D721Med (cell line): ENCODE measurements around the gene SLC7A14.

ENCODE experiments used
- DNase-seq: peaks from one replicate; pipeline ENCODE4 v3.0.0; 2011; ENCODE audit warnings: low spot score; ENCODE audit not compliant: insufficient read length
- FAIRE-seq: peaks from 2 replicates; lab custom pipeline; 2011; peaks lifted over from hg19 to GRCh38; lab: Jason Lieb, UNC
- TF ChIP-seq, protein P1 (sequence below): IDR thresholded peaks from 2 replicates; pipeline ENCODE4 v1.5.1; 2012; ENCODE audit warnings: mild to moderate bottlenecking, control low read depth; ENCODE audit not compliant: insufficient read depth; ENCODE audit errors: missing control alignments

SLC7A14 gene

DNA sequence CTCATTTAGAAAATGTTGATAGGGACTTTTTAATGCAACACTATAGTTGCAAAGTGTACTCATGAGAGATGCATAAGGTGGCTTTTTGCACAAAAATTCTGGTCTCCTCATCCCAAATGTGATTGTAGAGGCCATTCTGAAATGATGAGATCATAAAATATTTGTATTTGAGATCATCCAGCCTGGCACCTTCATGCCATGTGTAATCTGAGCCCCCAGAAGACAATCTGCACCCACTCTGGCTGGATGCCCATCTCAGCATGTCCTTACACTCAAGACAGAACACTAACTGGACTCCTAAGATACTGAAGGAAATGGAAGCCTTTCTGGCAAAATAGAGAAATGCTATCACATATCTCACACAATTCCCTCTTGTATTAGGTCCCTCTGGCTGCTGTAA, 49.2 kb downstream of the SLC7A14 start:
- FAIRE-seq (no peak), DNase-seq (no peak)
- TF ChIP-seq, protein P1, sequence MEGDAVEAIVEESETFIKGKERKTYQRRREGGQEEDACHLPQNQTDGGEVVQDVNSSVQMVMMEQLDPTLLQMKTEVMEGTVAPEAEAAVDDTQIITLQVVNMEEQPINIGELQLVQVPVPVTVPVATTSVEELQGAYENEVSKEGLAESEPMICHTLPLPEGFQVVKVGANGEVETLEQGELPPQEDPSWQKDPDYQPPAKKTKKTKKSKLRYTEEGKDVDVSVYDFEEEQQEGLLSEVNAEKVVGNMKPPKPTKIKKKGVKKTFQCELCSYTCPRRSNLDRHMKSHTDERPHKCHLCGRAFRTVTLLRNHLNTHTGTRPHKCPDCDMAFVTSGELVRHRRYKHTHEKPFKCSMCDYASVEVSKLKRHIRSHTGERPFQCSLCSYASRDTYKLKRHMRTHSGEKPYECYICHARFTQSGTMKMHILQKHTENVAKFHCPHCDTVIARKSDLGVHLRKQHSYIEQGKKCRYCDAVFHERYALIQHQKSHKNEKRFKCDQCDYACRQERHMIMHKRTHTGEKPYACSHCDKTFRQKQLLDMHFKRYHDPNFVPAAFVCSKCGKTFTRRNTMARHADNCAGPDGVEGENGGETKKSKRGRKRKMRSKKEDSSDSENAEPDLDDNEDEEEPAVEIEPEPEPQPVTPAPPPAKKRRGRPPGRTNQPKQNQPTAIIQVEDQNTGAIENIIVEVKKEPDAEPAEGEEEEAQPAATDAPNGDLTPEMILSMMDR, result no peak

DNA sequence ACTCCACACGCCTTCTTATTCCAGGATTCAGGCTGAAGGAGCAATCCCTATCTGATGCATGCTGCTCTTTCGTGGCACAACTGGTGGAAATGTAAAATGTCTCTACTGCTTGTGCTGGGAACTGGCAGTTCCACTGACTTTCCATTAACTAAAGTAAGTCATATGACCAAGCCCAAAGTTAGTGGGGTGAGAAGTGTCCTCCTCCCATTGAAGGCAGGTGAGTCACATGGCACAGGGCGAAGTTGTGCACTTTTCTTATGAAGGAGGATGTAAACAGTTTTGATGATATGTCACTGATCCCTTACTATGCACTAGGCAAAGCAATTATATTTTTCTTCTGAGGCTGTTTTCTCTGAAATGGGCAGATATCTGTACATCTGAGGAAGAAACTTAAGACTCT, 51.6 kb downstream of the SLC7A14 start:
- TF ChIP-seq, protein P1, result no peak
- FAIRE-seq (no peak), DNase-seq (no peak)

DNA sequence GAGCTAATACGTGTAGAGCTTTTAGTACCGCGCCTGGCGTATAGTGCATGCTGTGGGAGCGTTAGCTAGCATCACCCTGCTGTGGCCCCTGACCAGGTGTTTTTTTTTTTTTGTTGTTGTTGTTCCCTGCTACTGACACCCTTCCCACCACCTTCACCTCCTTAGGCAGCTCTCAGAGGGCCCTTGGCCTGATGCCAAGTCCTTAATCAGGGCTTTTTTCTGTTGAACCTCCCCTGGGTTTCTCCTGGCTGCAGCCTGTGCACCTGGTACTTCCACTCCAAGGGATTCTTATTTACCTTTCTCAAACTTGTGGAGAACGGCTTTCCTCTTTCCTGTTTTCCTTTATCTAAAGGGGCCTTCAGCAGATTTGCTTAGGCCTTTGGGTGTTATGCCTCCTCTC, 53.3 kb downstream of the SLC7A14 start:
- no peak for FAIRE-seq
- TF ChIP-seq, protein P1, result no peak
- DNase-seq, result no peak

DNA sequence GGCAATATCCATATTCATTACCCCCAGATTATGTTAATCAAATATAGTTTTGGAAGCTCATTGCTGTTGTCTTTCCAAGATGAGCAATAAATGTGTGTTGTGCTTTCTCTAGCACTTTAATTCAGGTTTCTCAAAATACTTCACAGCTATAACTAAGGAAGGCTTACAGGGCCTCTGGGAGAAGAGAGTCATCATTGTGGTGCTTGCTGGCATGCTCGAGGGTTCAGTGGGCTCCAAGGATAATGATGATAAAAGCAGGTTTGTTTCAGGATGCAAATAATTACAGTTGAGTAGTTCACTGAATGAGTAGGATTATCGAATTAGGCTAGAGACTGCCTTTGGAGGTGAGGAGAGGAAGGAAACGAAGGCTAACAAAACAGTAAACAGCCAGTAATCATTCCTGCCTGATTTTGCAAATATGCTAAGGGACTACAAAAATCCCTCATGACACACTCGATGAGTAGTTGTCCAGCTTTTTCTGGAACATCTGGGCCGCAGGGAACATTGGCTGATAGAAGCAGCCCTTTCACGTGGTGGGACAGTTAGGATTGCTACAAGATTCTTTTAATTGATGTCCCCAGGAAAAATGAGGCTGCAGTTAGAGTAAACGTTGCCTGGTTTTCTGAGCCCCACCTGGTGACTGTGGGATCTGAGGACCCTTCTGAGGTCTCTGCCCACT, 54.1 kb downstream of the SLC7A14 start:
- TF ChIP-seq, protein P1, result no peak
- FAIRE-seq, result peak; percentile 74
- DNase-seq, result no peak

DNA sequence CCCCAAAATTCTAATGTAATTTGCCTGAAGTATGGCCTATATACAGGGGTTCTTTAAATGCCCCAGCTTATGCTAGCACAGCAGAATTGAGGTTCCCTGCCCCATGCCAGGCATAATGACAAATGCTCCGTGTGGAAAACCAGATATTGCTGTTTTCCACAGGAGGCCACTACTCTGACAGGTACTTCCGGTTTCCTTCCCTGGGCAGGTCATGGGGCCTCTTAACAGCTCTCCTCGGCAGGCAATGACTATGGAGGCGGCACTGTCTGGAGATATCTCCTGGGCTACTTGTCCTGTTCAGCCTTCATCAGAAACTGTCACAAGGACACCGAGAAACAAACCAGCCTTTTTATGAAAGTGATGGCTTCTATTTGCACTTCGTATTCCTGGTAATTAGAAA, 54.8 kb downstream of the SLC7A14 start:
- TF ChIP-seq, protein P1, result no peak
- FAIRE-seq (no peak), DNase-seq (no peak)

DNA sequence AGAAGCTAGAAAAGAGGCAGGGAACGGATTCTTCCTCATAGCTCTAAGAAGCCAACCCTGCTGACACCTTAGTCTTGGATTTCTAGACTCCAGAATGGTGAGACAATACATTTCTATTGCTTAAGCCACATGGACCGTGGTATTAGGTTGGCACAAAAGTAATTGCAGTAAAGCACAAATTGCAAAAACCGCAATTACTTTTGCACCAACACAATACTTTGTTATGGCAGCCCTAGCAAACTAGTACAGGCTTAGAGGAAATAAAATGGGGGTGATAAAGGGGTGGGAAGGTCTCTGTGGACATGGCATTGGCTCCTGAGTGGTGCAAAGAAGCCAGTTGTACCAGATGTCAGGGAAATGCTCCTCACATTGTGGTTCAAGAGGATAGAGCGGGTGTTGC, 56.0 kb downstream of the SLC7A14 start:
- TF ChIP-seq, protein P1, result no peak
- no peak for DNase-seq
- no peak for FAIRE-seq

DNA sequence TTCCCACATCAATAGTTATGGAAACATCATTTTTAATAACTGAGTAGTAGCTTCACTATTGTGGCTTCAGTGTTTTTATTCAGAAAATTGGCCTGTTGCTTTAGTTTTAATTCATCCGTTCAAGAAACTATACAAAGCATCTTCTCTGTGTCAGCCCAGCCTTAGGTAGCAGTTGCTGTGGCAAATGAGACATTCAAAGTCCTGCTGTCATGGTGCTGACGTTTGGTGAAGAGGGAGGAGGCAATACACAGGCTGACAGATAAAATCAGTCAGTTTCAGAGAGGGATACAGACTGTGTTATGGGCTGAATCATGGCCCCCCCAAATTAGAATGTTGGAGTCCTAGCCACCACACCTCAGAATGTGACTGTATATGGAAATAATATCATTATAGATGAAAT, 56.5 kb downstream of the SLC7A14 start:
- TF ChIP-seq, protein P1, result no peak
- FAIRE-seq, result no peak
- DNase-seq, result no peak
